Suprapubic skin (tissue), 4 donors: ENCODE data around the gene SOX14.

Experiments used
- CTCF ChIP-seq, 2 donors: fragments of 200-600 bp in 1 of 2; fragments of 450-650 bp in 1 of 2; sonication (generic) in 1 of 2; IDR thresholded peaks; one replicate each; pipeline ENCODE4 v1.5.1; 2016 to 2019; ENCODE audit warnings: antibody characterized with exemption in 2 of 2, mild to moderate bottlenecking in 1 of 2, moderate library complexity in 1 of 2
- EP300 ChIP-seq: sonication (generic); formaldehyde crosslinking; IDR thresholded peaks from one replicate; pipeline ENCODE4 v1.6.1; 2017; ENCODE audit warnings: antibody characterized with exemption
- POLR2A ChIP-seq, 2 donors: fragments of 450-650 bp; IDR thresholded peaks; one replicate each; pipeline ENCODE4 v1.6.1; 2017; ENCODE audit warnings: antibody characterized with exemption in 2 of 2, mild to moderate bottlenecking in 2 of 2, moderate library complexity in 2 of 2
- POLR2AphosphoS5 ChIP-seq, 3 donors: sonication (generic); formaldehyde crosslinking; IDR thresholded peaks; one replicate each; pipeline ENCODE4 v1.6.1; 2017; ENCODE audit warnings: antibody characterized with exemption in 3 of 3

- TF ChIP-seq POLR2AphosphoS5 (IDR thresholded peaks at IDR 0.05) (no peak), POLR2A (IDR thresholded peaks at IDR 0.05) (no peak), CTCF (IDR thresholded peaks at IDR 0.05) (no peak), EP300 (no peak)
These were observed 39.9 kb upstream of the SOX14 start for GRCh38 chr3:137724240-137724639.
